SHP77 treated with DMSO at 0.1 percent for 48 hours (cell line): Measurements from ENCODE around the gene IGF1R.

Experiments
- DNase-seq: peaks from one replicate; lab custom pipeline; 2025; lab: John Stamatoyannopoulos, UW

Gene IGF1R

DNA sequence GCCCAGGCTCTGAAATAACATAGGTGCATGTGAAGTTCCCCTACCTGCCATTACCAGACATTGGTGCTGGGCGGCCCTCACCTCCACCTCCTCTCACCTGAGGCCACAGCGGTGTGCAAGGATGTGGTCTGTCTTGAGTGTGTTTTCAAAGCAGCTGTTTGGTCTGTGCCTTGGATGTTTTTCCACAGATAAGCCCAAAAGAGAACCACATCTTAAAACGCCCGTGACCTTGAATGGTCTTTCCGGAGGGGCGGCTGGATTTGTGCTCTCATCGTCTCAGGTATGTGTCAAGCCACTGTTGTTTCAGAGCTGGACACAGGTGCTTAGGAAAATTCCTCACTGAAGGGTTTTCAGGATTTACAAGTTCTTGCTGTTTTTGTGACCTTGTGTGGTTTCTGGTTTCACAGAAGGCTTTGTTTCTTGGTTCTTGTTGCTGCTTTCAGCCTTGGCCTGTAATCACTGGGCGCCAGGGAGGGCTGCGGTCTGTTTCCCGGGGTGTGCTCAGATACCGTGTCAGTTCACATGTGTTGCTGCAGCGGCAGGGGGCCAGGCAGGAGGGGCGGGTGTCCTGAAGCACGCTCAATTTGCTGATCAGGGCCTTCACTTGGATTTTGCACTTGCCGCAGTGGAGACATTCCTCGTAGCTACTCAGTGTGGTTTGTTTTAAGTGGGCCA is 128.4 kb downstream of the IGF1R start:
- DNase-seq, result no peak

DNA sequence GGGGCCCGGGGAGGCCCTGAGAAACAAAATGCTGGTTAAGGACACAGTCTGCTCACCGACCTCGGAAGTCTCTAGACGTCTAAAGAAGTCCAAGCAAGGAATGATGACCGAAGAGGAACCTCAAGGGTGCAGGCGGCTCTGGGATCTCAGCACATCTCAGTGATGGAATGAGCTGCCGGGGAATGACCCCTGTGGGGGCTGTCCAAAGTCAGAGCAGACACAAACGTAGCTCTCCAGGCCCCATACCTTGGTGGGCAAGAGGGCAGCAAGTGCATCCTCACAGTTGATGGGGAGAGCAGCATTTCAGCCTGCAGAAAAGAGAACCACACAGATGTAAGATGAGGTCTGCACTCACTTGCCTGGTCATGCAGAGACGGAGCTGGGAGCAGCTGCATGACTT is 129.1 kb downstream of the IGF1R start:
- no peak for DNase-seq

DNA sequence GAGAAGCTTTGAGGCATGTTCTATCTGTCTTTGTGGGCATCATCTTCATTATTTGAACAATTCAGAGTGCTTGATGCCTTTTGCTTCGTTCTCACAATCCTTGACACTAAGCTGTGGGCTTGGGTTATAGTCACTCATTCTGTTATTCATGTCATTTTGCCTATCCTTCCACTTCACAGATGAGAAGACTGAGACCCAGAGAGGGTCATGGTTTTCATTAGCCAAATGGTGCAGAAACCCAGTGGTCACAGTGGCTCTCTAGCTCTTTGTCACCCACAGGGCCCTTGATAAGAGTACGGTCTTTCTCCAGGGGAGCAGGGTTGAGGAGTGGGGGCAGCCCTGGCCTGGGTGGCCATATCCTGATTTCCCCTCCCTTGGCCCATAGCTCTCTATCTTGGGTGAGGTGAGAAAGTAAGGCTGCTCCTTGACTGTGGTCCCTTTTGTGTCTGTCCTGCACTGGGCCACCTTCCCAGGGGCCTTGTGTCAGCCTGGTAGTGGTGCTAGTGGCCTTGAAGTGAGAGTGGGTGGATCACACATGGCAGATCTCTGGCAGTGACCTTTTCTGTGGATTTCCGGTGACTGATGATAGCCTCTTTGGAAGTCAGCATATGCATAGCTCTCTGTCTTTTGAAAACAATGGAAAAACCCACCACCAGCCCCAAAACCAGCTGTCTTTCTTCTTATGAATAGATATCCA is 130.1 kb downstream of the IGF1R start:
- no peak for DNase-seq

DNA sequence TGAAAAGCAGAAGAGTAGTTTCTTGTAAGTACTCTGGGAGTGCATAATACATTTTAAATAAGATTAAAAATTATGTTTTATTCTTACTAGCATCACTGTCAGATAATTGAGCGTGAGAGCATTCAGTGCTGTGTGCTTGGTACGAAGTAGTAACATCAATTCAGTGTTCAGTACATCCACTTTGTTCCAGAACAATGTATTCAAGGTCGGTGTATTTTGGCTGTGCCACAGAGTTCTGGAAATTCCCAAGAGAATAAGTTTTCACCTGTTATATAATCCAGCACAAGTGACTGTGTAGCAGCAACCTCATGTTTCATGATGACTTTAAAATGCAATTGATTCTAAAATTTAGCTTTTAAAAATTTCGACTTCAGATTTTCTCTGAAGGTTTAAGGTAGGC is 130.6 kb downstream of the IGF1R start:
- DNase-seq, result no peak

DNA sequence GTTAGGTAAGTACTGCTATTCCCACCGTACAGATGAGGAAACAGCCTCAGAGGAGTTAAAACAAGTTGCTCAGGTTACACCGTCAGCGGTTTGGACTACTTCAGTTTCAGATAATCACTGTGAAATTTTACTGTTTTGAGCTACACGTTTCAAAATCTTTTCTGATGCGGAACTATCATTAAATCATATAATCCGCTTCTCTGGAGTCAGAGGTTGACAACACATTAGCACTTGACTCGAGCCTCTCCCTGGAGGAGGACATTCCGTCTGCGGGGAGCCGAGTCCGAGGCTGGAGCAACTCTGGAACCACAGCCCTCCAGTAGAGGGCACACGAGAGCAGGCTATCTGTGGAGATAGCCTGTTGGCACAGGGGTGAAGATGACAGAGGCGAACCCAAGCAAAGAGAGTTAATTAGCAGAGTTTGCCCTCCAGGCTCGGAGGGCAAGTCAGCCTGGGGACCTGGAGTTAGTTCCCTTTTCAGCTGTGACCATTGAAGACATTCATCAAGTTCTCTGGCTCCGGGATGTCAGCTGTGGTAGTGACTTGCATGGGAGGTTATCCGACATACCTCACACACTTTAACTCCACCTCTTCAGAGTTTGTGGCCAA is 131.2 kb downstream of the IGF1R start:
- DNase-seq, result peak; percentile 34

DNA sequence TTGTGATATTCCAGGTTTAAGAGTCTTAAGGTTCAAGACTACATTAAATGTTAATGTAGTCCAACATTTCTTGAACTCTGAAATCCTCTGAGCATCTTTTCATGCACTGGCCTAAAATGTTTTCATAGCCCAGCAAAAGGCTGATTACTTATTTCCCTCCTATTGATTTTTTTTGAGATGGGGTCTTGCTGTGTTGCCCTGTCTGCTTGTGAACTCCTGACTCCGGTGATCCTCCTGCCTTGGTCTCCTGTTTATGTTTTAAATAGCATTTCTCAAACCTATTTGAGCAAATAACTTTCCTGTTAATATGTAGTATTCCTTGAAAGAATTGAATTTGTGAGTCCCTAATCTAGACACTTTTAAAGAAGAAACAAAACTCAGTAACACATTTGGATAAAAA is 133.5 kb downstream of the IGF1R start:
- no peak for DNase-seq

DNA sequence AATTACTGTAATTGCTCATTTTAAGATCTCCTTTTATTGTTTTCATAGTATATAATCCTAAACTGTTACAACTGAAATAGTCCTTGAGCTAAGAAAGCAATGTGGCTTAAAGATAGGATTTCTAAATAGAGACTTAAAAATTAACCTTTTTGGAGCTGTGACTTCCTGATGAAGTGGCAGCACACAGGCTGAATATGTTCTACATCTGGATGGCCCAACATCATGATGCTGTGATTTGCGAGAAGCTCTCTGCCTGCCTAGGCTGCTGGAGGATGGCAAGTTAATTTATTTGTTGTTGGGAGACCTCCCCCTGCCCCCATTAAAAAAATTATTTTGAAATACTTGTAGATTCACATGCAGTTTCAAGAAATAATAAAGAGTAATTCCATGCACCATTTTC is 134.5 kb downstream of the IGF1R start:
- no peak for DNase-seq

DNA sequence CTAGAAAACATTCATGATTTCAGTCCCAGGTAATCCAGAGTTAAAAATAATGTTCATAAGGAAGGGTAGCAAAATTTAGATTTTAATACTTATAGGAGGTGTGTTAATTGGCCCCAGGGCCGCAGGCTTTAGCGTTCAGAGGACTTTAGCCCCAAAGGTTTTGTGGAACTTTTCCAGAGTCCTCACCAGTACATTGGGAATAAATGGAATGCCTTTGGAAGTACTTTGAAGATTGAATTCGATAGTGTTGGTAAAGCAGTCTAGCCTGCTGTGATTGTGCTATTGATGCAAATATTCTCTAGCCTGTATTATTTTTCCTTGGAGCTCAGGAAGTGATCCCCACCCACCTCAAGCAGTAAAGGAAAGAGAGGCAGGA is 137.1 kb downstream of the IGF1R start:
- DNase-seq, result no peak

DNA sequence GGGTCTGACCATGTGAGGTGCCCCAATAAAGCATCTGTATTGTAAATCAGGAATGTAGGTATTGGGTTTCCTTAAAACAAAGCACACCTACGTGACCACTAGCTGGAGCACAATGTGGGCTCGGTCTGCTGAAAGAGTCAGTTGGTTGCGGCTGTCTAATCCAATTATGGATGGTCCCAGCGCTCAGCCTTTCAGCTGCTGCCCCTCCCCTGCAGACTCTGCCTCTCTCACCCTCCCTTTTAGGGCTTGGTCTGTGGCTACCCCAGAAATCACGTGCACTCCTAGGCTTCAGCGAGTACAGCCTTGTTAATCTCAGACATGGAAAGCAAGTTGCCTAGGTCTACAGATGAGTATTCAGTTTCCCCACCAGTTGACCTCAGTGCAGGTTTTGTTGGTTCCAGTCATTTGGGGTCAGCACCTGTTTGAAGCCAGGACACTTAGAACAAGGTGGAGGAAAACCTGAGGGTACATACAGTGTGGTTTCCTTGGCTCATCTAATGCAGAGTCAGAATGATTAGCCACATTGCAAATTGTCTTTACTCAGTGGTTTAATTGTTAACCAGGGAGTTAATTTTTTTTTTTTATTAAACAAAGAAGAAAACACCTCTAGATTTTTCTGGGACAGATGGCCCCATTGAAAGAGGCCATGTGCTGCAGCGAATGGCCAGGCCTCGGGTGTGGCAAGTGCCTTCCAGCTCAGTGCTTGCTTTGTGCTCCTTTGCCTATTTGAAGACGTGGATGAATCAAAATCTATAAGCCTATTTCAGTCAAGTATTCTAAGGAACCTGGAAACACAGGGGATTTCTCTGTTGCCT is 137.7 kb downstream of the IGF1R start:
- no peak for DNase-seq

DNA sequence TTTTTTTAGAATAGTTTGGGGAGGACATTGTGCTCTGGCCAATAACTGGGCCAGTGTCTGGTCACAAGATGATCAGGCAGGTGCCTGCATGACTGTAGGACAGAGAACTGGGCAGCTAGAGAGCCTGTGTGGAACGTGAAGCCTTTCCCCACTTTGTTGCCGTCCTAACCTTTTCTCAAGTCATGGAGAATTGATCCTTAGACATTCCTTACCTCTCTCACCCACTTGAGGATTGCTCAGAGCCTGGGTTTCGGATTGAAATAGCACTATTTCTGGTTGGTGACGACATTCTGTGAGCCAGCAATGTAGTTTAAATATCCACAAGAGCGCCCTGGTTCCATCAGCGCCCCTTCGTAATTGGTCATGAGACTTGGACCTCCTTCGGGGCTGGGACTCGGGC is 138.4 kb downstream of the IGF1R start:
- no peak for DNase-seq

DNA sequence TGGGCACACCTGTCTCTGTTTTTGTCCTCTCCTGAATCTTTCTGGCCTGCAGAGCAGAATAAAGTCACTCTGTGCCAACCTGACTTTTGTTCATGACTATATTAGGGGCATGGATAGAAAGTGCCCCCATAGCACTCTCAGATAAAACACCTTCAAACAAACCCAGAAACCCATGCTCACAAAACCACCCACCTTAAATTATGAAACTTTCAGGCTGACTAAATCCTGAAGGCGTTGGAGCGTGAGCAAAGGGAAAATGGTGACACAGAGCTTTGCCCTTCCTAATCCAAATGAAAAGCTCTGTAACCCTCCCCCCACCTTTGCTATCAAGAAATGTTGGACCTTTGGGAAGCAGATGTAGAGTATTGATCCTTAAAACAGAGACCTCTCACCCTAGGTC is 138.9 kb downstream of the IGF1R start:
- no peak for DNase-seq

DNA sequence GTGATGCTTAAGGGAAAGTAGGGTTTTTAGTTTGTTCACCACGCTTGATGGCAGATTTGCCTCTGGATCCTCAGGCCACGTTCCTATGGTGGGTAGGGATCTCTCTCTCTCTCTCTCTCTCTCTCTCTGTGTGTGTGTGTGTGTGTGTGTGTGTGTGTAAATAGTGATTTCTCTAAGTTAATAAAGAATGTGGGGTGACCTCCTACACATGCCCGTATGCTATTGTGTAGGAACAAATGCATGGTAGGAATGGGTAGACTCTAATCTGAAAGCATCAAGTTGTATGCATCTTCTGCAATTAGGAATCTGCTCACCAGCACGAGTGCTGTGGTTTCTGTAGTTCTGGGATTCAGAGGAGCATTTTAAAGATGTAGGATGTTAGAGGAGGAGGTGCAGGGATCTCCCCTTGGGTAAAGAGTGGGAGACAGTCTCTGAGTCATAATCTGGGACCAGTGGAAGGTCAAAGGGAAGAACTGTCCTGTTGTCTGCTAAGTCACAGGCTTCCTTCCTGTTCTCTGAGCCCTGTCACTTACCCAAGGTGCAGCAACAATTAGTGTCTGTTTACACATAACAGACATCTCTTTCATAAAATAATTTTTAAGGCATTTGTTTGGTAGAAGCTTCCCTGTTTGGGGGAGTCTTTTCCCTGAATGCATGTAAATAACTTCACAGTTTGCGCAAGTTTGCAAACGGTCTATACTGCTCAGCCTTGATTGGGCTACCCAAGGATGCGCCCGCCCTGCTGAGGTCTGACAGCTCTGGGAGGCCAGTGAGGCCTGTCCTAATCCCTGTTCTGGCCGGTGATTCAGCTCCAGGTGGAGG is 139.8 kb downstream of the IGF1R start:
- DNase-seq, result no peak

DNA sequence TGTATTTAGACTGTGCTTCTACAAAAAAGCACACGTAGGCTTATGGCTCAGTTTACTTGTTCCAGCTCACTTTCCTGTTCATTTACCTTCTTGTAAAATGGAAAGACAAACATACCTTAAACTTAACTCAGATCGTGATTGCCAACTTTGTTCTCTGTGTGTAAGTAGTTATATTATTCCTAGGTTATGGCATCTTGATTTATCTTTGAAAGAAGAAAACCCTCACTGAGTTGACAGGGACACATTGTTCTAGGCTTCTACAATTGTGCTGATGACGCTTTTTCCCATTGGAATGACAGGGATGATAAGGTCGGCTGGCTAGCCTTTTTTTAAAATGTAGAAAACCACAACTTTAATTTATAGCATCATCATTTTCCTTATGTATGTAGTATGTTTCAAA is 140.7 kb downstream of the IGF1R start:
- DNase-seq, result no peak

DNA sequence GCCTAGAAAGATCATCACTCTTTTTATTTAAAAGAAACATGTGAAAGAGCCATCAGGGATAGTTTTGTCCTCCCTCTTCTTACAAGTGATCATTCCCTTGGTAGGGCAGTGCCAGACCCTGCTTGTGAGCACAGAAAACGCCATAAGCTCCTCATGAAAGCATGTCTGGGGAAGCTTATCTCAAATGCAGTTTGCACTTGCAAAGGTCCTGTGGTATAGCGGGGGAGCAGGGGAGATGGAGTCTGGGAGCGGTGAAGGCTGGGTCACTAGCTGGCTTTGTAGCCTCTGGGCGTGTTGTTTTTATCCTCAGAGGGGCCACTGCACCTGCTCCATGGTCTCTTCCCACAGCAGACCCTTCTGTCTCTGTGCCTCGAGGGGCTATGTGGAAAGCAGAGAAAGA is 141.9 kb downstream of the IGF1R start:
- no peak for DNase-seq

DNA sequence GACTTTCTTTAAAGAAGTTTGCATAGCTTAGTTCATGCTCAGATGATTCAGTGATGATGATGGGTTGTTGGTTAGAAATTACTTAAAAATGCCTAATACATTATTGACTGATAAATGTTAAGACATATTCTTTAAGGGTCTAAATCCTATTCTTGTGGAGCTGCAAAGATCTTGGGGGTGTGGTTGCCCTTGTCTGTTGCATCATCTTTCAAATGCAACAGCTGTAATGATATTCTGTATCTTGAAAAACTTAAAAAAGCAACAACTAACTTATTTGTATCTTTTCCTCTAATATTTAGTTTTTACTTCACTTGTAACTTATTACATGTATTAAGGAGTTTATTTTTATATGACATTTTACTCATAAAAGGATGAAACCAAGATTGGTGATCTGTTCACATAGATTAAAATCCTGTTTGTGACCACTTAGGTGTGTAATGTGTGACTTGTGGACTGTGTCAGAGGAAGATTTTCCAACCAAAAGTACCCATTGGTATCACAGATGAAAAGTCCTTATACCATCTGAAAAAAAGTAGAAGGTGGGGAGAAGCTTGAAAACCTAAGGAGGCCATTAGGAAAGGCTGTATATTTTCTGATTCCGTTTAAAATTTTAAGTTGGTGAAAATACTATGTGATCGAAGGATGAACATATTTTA is 142.8 kb downstream of the IGF1R start:
- DNase-seq, result no peak

DNA sequence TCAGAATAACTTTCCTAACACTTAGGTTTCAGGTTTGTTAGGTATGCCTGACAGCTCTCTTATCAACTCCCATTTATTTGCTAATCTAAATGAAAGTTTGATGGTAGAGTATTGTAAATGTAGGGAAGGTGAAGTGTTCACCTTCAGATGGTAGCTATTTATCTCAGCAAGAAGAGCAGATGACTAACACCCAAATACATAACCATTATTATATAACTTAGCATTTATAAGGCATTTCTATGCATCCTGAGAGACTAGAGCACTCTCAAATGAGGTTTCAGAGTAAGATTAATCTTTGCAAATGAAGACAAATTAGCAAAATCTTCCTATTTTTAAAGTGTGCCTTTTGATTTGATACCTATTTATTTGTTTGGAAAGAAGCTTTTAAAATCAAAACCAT is 143.8 kb downstream of the IGF1R start:
- DNase-seq, result no peak

DNA sequence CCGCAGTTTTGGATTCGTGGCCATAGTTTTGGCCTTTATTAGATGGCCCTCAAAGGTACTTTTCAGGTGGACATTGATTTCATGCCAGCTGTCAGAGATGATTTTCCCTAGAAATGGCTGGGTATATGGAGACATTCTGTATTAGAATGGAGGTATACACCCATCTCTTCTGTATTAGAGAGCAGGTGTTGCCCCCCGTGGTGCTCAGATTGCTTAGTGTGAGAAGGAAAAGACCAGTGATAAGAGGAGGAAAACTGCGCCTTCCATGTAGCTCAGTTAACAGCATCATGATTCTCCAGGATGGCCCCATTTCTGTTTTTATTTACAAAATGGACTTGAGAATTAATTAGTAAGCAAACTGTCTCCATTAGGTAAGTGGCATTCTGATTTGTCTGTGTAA is 145.9 kb downstream of the IGF1R start:
- no peak for DNase-seq

DNA sequence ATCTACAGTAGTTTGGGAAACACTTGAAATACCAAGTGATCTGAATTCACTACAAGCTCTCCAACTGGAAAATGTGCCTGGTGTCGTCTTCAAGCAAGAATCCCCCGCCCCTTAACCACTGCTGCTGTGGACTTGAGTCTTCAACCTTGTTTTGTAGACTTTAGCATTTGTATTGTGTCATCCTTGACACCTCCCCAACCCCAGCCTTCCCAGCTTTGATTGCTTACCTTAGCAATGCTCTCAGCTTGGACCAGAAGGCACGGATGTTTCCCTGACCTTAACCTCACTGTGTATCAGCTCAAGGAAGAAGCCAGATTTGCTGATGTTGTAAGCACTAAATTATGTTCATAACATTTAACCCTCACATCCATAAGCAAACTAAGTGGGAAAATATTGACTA is 146.4 kb downstream of the IGF1R start:
- no peak for DNase-seq

DNA sequence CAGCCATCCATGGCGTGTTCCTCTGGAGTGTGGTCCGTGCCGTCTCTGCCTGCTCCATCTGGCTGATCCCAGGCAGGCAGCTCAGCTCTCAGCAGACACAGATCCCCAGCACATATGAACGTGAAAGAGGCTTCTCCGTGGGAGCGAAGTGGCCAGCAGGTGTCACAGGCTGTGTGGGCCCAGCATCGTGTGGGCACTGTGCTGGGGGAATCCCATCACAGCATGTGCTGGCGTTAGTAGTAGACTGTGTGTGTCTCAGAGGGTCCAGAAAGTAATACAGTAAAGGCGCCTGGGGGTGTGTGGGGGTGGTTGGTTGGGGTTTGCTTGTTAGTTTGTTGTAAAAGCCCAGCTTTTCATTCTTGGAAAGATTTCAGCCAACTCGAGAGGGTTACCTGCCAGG is 147.6 kb downstream of the IGF1R start:
- no peak for DNase-seq

DNA sequence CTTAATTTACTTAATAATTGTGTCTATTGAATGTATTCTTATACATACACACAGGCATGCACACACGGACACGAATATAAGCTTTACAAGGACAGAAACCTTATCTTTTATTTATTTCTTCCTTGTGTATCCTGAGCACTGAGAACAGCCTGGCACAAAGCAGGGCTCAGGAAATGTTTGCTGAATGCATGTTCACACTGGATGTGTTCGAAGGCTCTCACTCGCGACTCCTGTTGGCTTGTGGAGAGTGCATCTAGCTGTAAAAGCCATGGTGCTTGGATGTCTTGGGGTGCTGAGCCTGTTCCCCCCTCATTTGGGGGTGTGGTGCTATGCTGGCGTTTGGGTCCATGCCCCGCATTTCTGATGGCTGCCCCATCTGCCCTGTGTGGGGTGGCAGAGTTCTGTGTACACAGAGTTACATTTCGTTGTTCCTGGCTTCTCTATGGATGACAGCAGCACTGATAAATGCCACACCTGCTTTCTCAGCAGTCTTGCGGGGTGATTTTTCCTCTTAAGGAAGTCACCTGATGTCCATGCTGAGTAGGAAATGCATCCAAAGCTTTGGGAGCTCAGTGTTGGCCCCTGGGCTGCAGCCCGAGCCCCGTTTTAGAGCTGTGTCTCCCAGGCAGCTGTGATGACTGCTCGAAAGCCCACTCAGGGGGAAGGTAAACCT is 148.5 kb downstream of the IGF1R start:
- no peak for DNase-seq

DNA sequence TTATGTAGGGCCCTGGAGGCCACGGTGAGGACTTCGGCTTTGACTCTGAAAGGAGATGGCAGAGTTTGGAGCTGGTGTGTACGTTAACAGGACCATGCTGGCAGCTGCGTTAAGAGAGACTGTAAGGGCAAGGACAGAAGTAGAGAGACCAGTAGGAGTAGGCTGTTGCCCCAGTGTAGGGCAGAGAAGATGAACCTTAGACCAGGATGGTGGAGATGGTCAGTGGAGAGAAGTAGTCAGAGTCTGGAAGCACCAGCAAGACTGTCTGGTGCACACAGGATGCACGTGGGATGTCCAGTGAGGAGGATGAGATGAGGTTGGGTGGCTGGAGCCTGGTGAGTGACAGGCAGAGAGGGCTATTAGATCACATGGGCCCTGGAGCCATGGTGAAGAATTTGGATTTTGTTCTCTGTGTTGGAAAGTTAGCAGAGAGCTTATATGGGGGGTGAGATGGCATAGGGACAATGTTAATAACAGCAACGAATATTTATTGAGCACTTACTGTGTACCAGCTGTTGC is 150.1 kb downstream of the IGF1R start:
- DNase-seq, result no peak
